ENCODE data around the gene LIMCH1.

The LIMCH1 gene

GRCh38 chr4:41620594-41621256, 82.8 kb downstream of the LIMCH1 start:
- no peaks in the 10 kb centered on the region for H3K79me2 ChIP-seq (ENCODE audit: control insufficient read depth, low read length)
- H3K9me3 ChIP-seq (ENCODE audit: control insufficient read depth, insufficient read depth, low read length) = no peaks in the 10 kb centered on the region
- H3K4me1 ChIP-seq (ENCODE audit: control insufficient read depth, low read length) = no peaks in the 10 kb centered on the region
- H3K4me2 ChIP-seq (ENCODE audit: low read length) = no peak overlapping the region
- H3K36me3 ChIP-seq (ENCODE audit: control insufficient read depth, low read length) = no peaks in the 10 kb centered on the region
- no peaks in the 10 kb centered on the region for H3K9me2 ChIP-seq (replicated peaks; ENCODE audit: control insufficient read depth, low read length)
- H4K20me1 ChIP-seq (ENCODE audit: control insufficient read depth, insufficient read depth, low read depth, low read length) = no peaks in the 10 kb centered on the region
- no peaks in the 10 kb centered on the region for H3K27me3 ChIP-seq (ENCODE audit: control insufficient read depth, low read length)
- no peak overlapping the region for H3K4me3 ChIP-seq (ENCODE audit: low read length)
- TF ChIP-seq CTCF (IDR thresholded peaks at IDR 0.05; ENCODE audit: low read depth, low read length, poor library complexity, severe bottlenecking) (no peak), EZH2phosphoT487 (IDR thresholded peaks at IDR 0.05; ENCODE audit: borderline replicate concordance, low read length) (no peak)
- H3K27ac ChIP-seq (ENCODE audit: low read depth, low read length) = no peak overlapping the region
- no peaks in the 10 kb centered on the region for H3F3A ChIP-seq (ENCODE audit: control insufficient read depth, insufficient read depth)

GRCh38 chr4:41622787-41623186, 84.8 kb downstream of the LIMCH1 start:
- Histone ChIP-seq H3K36me3 (ENCODE audit: control insufficient read depth, low read length) (no peaks in the 10 kb centered on the region), H4K20me1 (ENCODE audit: control insufficient read depth, insufficient read depth, low read depth, low read length) (no peaks in the 10 kb centered on the region), H3K4me1 (ENCODE audit: control insufficient read depth, low read length) (no peaks in the 10 kb centered on the region), H3K4me2 (ENCODE audit: low read length) (no peak overlapping the region), H3K79me2 (ENCODE audit: control insufficient read depth, low read length) (no peaks in the 10 kb centered on the region), H3K4me3 (ENCODE audit: low read length) (no peak overlapping the region), H3K9me3 (ENCODE audit: control insufficient read depth, insufficient read depth, low read length) (no peaks in the 10 kb centered on the region), H3K9me2 (replicated peaks; ENCODE audit: control insufficient read depth, low read length) (no peaks in the 10 kb centered on the region), H3K27ac (ENCODE audit: low read depth, low read length) (no peak overlapping the region), H3K27me3 (ENCODE audit: control insufficient read depth, low read length) (peaks cover 3% of the 10 kb centered on the region; the same call in 1 of the 2 replicates), H3F3A (ENCODE audit: control insufficient read depth, insufficient read depth) (no peaks in the 10 kb centered on the region)
- TF ChIP-seq EZH2phosphoT487 (IDR thresholded peaks at IDR 0.05; ENCODE audit: borderline replicate concordance, low read length) (no peak), CTCF (IDR thresholded peaks at IDR 0.05; ENCODE audit: low read depth, low read length, poor library complexity, severe bottlenecking) (no peak)

GRCh38 chr4:41624765-41625164, 86.8 kb downstream of the LIMCH1 start:
- Histone ChIP-seq H4K20me1 (ENCODE audit: control insufficient read depth, insufficient read depth, low read depth, low read length) (no peaks in the 10 kb centered on the region), H3K79me2 (ENCODE audit: control insufficient read depth, low read length) (no peaks in the 10 kb centered on the region), H3K27ac (ENCODE audit: low read depth, low read length) (no peak overlapping the region), H3K4me1 (ENCODE audit: control insufficient read depth, low read length) (no peaks in the 10 kb centered on the region), H3K4me3 (ENCODE audit: low read length) (no peak overlapping the region), H3K9me3 (ENCODE audit: control insufficient read depth, insufficient read depth, low read length) (no peaks in the 10 kb centered on the region), H3K4me2 (ENCODE audit: low read length) (no peak overlapping the region), H3K36me3 (ENCODE audit: control insufficient read depth, low read length) (no peaks in the 10 kb centered on the region), H3K27me3 (ENCODE audit: control insufficient read depth, low read length) (peaks cover 5% of the 10 kb centered on the region; the same call in 1 of the 2 replicates), H3F3A (ENCODE audit: control insufficient read depth, insufficient read depth) (no peaks in the 10 kb centered on the region), H3K9me2 (replicated peaks; ENCODE audit: control insufficient read depth, low read length) (no peaks in the 10 kb centered on the region)
- TF ChIP-seq CTCF (IDR thresholded peaks at IDR 0.05; ENCODE audit: low read depth, low read length, poor library complexity, severe bottlenecking) = no peak
- no peak for TF ChIP-seq EZH2phosphoT487 (IDR thresholded peaks at IDR 0.05; ENCODE audit: borderline replicate concordance, low read length)

Data from DOHH2 (cell line).